ENCODE measurements around the gene TBC1D3H.
"Not testable (repeated sequence)": the region's sequence is repeated elsewhere in the genome, so short reads cannot be mapped to it uniquely, and the experiment has no call there.

DNA sequence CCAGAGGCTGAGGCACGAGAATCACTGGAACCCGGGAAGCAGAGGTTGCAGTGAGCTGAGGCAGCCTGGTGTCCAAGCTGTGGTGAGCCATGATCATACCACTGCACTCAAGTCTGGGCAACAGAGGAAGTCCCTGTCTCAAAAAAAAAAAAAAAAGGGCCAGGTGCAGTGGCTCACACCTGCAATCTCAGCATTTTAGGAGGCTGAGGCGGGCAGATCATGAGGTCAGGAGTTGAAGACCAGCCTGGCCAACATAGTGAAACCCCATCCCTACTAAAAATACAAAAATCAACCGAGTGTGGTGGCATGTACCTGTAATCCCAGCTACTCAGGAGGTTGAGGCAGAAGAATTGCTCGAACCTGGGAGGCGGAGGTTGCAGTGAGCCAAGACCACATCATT, 25.7 kb downstream of the TBC1D3H start:
- not testable (repeated sequence) for TF ChIP-seq POLR2A (IDR thresholded peaks at IDR 0.05; ENCODE audit: low read length); JUN (IDR thresholded peaks at IDR 0.05); MAFK (IDR thresholded peaks at IDR 0.05; ENCODE audit: partially characterized antibody); RAD21 (conservative IDR thresholded peaks at IDR 0.05 in 1 of 2, IDR thresholded peaks at IDR 0.05 in 1 of 2); RFX5 (IDR thresholded peaks at IDR 0.05); HDAC2 (IDR thresholded peaks at IDR 0.05)
- TF ChIP-seq, protein P1, sequence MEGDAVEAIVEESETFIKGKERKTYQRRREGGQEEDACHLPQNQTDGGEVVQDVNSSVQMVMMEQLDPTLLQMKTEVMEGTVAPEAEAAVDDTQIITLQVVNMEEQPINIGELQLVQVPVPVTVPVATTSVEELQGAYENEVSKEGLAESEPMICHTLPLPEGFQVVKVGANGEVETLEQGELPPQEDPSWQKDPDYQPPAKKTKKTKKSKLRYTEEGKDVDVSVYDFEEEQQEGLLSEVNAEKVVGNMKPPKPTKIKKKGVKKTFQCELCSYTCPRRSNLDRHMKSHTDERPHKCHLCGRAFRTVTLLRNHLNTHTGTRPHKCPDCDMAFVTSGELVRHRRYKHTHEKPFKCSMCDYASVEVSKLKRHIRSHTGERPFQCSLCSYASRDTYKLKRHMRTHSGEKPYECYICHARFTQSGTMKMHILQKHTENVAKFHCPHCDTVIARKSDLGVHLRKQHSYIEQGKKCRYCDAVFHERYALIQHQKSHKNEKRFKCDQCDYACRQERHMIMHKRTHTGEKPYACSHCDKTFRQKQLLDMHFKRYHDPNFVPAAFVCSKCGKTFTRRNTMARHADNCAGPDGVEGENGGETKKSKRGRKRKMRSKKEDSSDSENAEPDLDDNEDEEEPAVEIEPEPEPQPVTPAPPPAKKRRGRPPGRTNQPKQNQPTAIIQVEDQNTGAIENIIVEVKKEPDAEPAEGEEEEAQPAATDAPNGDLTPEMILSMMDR (IDR thresholded peaks at IDR 0.05): not testable (repeated sequence)
- TF ChIP-seq, protein P2, sequence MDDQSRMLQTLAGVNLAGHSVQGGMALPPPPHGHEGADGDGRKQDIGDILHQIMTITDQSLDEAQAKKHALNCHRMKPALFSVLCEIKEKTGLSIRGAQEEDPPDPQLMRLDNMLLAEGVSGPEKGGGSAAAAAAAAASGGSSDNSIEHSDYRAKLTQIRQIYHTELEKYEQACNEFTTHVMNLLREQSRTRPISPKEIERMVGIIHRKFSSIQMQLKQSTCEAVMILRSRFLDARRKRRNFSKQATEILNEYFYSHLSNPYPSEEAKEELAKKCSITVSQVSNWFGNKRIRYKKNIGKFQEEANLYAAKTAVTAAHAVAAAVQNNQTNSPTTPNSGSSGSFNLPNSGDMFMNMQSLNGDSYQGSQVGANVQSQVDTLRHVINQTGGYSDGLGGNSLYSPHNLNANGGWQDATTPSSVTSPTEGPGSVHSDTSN (IDR thresholded peaks at IDR 0.05): not testable (repeated sequence)
